Measurements from ENCODE around the gene CTDSPL.

GRCh38 chr3:37993067-37993455, 131.4 kb downstream of the CTDSPL start:
- TF ChIP-seq CTCF (conservative IDR thresholded peaks at IDR 0.05): no peak
- TF ChIP-seq EZH2 (IDR thresholded peaks at IDR 0.05; ENCODE audit: low read depth): no peak

Data from PC-9 (cell line).